ENCODE data around the gene RNU6-7.

RNU6-7 gene

DNA sequence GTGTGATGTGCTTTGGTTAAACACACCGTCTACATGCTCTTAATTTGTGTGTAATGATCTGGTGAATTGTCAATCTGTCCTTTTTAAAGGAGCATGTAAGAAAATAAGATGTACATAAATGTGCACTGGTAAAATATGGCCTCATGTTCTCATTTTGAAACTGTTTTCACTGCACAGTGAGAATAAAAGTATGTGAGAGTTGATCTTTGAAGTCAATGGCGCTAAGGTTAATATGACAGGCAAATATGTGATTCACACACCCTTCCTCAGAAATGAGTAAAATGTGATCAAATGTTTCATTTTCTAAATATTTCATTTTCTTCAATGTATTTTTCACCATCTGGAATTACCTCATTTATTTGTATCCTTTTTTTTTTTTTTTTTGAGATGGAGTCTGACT, 8.3 kb upstream of the RNU6-7 start:
- Histone ChIP-seq H3K27ac (ENCODE audit: low read length) (no peak overlapping the region), H3K9ac (ENCODE audit: low read depth, low read length) (no peak overlapping the region), H3K36me3 (ENCODE audit: insufficient read depth, low read length) (no peaks in the 10 kb centered on the region), H2AFZ (ENCODE audit: low read depth, low read length) (no peak overlapping the region), H3K27me3 (ENCODE audit: insufficient read depth, low read length, poor library complexity) (no peaks in the 10 kb centered on the region), H3K4me3 (ENCODE audit: low read depth in 1 of 2, low read length in 2 of 2) (no peak overlapping the region), H3K4me1 (ENCODE audit: insufficient read depth, low read length) (no peaks in the 10 kb centered on the region), H4K20me1 (ENCODE audit: insufficient read depth, low read length) (no peaks in the 10 kb centered on the region), H3K79me2 (ENCODE audit: insufficient read depth, low read length) (no peaks in the 10 kb centered on the region), H3K4me2 (ENCODE audit: insufficient read depth, low read length) (no peak overlapping the region), H3K9me3 (ENCODE audit: insufficient read depth, low read length, severe bottlenecking) (no peaks in the 10 kb centered on the region)
- TF ChIP-seq EZH2 (IDR thresholded peaks at IDR 0.05; ENCODE audit: borderline replicate concordance, low read depth, low read length, severe bottlenecking) = no peak
- TF ChIP-seq, protein P1, sequence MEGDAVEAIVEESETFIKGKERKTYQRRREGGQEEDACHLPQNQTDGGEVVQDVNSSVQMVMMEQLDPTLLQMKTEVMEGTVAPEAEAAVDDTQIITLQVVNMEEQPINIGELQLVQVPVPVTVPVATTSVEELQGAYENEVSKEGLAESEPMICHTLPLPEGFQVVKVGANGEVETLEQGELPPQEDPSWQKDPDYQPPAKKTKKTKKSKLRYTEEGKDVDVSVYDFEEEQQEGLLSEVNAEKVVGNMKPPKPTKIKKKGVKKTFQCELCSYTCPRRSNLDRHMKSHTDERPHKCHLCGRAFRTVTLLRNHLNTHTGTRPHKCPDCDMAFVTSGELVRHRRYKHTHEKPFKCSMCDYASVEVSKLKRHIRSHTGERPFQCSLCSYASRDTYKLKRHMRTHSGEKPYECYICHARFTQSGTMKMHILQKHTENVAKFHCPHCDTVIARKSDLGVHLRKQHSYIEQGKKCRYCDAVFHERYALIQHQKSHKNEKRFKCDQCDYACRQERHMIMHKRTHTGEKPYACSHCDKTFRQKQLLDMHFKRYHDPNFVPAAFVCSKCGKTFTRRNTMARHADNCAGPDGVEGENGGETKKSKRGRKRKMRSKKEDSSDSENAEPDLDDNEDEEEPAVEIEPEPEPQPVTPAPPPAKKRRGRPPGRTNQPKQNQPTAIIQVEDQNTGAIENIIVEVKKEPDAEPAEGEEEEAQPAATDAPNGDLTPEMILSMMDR (IDR thresholded peaks at IDR 0.05; ENCODE audit: borderline replicate concordance, extremely low read depth, low read length, poor library complexity, severe bottlenecking) = no peak
- no peak for ATAC-seq (ENCODE audit: insufficient read depth, low read depth)
- no peak for DNase-seq

GRCh38 chr14:32195636-32196035, 6.2 kb upstream of the RNU6-7 start:
- Histone ChIP-seq H2AFZ (ENCODE audit: low read depth, low read length) (no peak overlapping the region), H3K4me1 (ENCODE audit: insufficient read depth, low read length) (peaks cover 2% of the 10 kb centered on the region), H3K4me2 (ENCODE audit: insufficient read depth, low read length) (no peak overlapping the region), H3K36me3 (ENCODE audit: insufficient read depth, low read length) (no peaks in the 10 kb centered on the region), H3K27me3 (ENCODE audit: insufficient read depth, low read length, poor library complexity) (peaks cover 9% of the 10 kb centered on the region), H3K9me3 (ENCODE audit: insufficient read depth, low read length, severe bottlenecking) (no peaks in the 10 kb centered on the region), H3K9ac (ENCODE audit: low read depth, low read length) (no peak overlapping the region), H4K20me1 (ENCODE audit: insufficient read depth, low read length) (no peaks in the 10 kb centered on the region), H3K27ac (ENCODE audit: low read length) (no peak overlapping the region), H3K4me3 (ENCODE audit: low read depth in 1 of 2, low read length in 2 of 2) (no peak overlapping the region), H3K79me2 (ENCODE audit: insufficient read depth, low read length) (no peaks in the 10 kb centered on the region)
- DNase-seq = no peak
- ATAC-seq (ENCODE audit: insufficient read depth, low read depth) = no peak
- TF ChIP-seq, protein P1 (IDR thresholded peaks at IDR 0.05; ENCODE audit: borderline replicate concordance, extremely low read depth, low read length, poor library complexity, severe bottlenecking) = no peak
- no peak for TF ChIP-seq EZH2 (IDR thresholded peaks at IDR 0.05; ENCODE audit: borderline replicate concordance, low read depth, low read length, severe bottlenecking)

DNA sequence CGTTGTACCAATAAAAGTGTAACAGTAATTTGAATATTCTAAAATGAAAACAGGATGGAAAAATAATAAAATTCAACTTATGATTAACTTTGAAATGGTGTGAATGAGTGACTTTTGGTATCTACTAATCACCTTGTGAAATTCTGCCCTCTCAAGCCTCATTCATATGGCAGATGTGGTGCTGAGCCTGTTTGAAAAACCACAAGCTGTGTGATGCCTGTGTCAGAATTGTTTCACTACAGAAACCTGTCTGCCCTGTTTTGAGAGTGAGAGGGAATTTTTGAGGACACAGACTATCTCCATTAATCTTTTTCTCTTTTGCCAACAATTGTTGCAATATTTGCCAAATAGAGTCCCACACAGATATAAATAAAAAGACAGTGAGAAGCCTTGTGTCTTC, 3.9 kb upstream of the RNU6-7 start:
- TF ChIP-seq, protein P1 (IDR thresholded peaks at IDR 0.05; ENCODE audit: borderline replicate concordance, extremely low read depth, low read length, poor library complexity, severe bottlenecking) = no peak
- TF ChIP-seq EZH2 (IDR thresholded peaks at IDR 0.05; ENCODE audit: borderline replicate concordance, low read depth, low read length, severe bottlenecking) = no peak
- ATAC-seq (ENCODE audit: insufficient read depth, low read depth) = no peak
- H3K4me2 ChIP-seq (ENCODE audit: insufficient read depth, low read length) = no peak overlapping the region

More for the DNA sequence above, 3.9 kb upstream of the RNU6-7 start:
- no peaks in the 10 kb centered on the region for H4K20me1 ChIP-seq (ENCODE audit: insufficient read depth, low read length)
- H3K36me3 ChIP-seq (ENCODE audit: insufficient read depth, low read length) = no peaks in the 10 kb centered on the region
- H3K4me3 ChIP-seq (ENCODE audit: low read depth in 1 of 2, low read length in 2 of 2) = no peak overlapping the region
- DNase-seq = no peak
- H2AFZ ChIP-seq (ENCODE audit: low read depth, low read length) = no peak overlapping the region
- H3K9ac ChIP-seq (ENCODE audit: low read depth, low read length) = no peak overlapping the region
- H3K79me2 ChIP-seq (ENCODE audit: insufficient read depth, low read length) = no peaks in the 10 kb centered on the region
- no peaks in the 10 kb centered on the region for H3K9me3 ChIP-seq (ENCODE audit: insufficient read depth, low read length, severe bottlenecking)
- peaks cover 32% of the 10 kb centered on the region for H3K27me3 ChIP-seq (ENCODE audit: insufficient read depth, low read length, poor library complexity)
- peaks cover 25% of the 10 kb centered on the region for H3K4me1 ChIP-seq (ENCODE audit: insufficient read depth, low read length)
- H3K27ac ChIP-seq (ENCODE audit: low read length) = no peak overlapping the region
